HG02885 (cell line): ENCODE data around the gene FUT7.
A peak's percentile ranks its signal among the peaks of the same experiment; 100 is the strongest.
"Not testable (repeated sequence)": the region's sequence is repeated elsewhere in the genome, so short reads cannot be mapped to it uniquely, and the experiment has no call there.

Experiments used
- ATAC-seq: cut with Tn5 transposase; IDR thresholded peaks from one replicate; pipeline ENCODE4 v1.9.1; 2021; ENCODE audit warnings: mild to moderate bottlenecking; ENCODE audit not compliant: unreplicated experiment, poor library complexity

Gene FUT7

GRCh38 chr9:137035507-137035834 lies 3.6 kb upstream of the FUT7 start:
- ATAC-seq = no peak

GRCh38 chr9:137034709-137035506 lies 3.0 kb upstream of the FUT7 start:
- ATAC-seq = no peak

DNA sequence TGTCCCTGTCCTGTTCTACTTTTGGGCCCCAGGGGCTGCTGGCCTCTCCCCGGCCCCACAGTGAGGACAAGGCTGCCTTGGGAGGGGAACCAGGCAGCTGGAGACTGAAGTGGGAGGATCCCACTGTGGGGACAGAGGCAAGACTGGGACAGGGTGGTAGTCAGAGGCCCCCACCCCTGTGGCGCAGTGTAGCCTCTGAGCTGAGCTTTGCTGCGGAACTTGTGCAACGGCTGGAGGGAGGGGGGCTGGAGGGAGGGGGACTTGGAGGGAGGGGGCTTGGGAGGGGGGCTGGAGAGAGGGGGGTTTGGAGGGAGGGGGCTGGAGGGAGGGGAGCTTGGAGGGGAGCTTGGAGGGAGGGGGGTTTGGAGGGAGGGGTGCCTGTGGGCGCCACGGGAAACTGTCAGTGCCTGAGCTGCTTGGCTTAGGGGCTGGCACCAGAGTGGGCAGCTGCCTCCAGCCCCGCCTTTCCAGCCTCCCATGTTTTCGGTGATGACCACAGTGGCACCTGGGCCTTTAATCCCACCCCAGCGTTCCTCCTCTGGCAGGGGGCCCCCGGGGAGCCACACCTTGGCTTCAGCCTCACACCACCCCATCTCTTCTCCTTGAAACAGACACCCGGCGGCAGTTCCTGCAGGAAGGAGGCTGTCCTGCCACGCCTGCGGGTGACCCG lies 2.3 kb upstream of the FUT7 start:
- no peak for ATAC-seq

DNA sequence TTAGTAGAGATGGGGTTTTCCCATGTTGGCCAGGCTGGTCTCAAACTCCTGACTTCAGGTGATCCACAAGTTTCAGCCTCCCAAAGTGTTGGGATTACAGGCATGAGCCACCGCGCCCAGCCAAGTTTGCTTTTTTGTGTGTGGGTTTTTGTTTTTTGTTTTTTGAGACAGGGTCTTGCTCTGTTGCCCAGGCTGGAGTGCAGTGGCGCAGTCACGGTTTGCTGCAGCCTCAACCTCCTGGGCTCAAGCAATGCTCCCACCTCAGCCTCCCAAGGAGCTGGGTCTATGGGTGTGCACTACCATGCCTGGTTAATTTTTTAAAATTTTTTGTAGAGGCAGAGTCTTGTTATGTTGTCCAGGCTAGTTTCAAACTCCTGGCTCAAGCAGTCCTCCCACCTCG lies 1.6 kb upstream of the FUT7 start:
- ATAC-seq = not testable (repeated sequence)

DNA sequence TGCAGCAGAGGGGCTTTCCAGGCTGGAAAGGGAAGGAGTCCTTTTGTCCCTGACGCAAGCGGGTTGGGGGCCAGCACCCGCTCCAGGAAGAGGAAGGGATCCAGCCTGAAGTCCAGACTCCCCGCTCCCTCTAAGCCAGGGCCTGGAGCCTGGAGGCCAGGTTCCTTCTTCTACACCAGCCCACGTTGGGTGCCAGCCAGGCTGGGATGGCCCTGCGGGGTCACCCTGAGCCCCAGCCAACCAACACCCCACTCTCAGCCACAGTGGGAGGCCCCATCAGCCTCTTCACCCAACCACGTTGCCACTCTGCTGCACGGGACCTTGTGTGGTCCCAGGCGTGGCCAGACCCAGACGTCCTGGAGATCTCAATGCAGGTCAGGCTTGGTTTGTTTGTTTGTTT lies 970 bp upstream of the FUT7 start:
- ATAC-seq = no peak

- no peak for ATAC-seq
Measured at GRCh38 chr9:137030538-137031527, 1.1 kb downstream of the FUT7 start.

GRCh38 chr9:137030006-137030405 lies 1.9 kb downstream of the FUT7 start:
- no peak for ATAC-seq

GRCh38 chr9:137029058-137029936 lies 2.6 kb downstream of the FUT7 start:
- peak; percentile 57 for ATAC-seq

DNA sequence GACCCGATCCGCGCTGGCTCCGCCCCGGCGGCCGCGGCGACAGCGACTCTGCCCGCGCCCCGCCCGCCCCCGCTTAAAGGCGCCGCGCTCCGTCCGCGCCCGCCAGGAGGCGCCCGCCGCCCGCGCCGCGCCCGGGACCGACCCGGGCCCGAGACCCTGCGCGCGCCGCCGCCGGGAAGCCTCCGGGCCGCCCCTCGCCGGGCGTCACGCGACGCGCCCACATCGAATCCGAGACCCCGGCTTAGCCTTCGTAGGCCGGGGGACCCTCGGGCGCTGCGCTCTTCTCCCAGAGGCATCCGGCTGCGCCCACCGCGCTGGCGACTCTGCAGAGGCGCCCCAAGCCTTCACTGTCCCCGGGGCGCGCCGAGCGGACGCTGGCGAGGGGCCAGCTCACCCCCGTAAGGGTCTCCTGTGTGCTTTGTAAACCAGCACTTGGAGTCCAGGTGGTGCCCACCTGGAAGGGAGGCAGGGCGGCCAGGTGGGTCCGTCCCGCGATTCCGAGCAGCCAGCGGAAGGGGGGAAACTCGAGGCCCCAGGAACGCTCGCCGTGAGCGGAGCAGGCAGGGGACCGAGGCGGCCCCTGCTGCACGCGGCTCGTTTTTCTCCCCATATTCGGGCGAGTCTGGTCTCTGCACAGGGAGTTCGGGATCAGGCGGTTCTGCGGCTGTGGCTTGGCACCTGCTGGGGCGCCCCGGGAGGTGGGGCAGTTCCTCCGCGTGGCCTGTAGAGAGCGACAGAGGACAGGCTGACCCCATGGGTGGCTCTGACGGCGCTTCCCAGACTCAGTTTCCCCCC lies 3.4 kb downstream of the FUT7 start:
- ATAC-seq = no peak

DNA sequence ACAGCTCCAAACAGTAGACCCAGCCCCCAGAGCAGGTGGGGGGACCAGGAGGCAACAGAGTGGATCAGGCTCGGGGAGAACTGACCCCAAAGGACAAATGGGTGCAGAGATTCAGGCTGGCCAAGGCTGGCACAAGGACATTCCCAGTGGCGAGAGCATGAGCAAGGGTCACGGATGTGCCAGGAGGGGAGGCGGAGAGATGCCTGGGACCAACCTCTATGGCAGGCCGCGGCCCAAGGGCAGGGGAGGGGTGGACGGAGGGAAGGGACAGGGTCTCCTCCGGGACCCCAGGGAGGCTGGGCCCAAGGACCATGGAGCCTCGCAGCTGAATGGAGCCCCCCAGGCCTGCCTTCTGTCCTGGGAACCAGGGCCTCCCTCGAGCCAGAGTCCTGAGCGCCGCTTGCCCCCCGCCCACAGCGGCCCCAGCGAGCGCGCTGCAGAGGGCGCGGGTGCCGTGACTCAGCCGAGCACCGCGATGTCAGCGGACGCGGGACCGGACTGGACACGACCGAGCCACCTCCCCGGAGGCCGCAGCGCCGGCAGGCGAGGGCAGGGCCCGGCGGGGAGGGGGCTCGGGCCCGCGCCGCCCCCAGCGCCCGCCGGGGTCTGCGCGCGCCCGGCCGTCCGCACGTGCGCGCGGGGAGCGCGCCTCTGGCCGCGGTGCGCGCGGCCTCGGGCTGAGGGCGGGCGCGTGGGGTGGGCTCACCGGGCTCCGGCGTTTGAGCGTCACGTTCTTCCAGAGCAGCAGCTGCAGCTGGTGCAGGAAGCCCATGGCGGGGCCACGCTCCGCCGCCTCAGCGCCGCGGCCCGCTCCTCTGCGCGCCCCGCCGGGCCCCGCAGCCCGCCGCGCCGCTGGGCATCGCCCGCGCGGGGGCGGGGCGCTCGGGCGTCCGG lies 4.3 kb downstream of the FUT7 start, which contains the start of gene ABCA2:
Gene ABCA2 (minus strand): TSS at position 869 of the 894 bp plus-strand sequence. CDS start 97 bp downstream, at position 772.
- ATAC-seq = no peak

GRCh38 chr9:137026828-137027227 lies 5.1 kb downstream of the FUT7 start:
- ATAC-seq = no peak

DNA sequence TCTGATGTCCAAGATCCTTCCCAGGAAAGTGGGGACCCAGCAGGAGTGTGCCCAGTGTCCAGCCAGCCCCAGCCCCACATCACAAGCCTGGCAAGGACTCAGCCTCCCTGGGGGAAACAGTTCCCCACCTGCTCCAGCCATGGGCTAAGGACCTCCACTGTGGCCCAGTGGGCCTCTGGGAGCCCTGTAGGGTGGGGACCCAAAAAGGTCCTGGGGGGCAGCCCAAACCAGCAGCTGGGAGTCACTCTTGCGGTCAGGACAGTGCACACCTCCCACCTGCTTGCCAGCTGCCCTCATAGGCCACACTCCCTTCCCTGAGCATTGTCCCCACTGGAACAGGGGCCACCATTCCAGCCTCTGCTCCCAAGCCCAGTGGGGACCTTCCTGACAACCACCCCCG lies 5.5 kb downstream of the FUT7 start:
- no peak for ATAC-seq

DNA sequence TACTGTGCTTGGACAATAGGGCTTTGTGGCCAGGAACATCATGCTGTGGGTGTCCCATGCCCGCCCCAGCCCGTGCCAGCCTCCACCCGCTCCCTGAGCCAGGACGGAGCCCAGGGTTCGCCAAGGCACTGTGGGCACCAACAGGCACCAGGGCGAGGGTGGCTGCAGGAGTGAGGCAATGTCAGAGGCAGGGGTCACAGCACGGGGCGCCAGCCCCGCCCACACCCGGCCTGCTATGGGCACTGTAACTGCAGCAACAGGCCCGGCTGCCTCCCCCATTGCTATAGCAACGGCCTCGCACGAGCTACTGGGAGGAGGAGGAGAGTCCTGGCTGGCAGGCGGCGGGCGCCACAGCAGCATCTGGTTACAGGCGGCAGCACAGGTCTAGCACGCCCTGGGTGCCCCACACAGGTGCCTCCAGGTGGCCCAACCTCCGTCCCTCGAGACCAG lies 6.3 kb downstream of the FUT7 start:
- ATAC-seq = no peak

DNA sequence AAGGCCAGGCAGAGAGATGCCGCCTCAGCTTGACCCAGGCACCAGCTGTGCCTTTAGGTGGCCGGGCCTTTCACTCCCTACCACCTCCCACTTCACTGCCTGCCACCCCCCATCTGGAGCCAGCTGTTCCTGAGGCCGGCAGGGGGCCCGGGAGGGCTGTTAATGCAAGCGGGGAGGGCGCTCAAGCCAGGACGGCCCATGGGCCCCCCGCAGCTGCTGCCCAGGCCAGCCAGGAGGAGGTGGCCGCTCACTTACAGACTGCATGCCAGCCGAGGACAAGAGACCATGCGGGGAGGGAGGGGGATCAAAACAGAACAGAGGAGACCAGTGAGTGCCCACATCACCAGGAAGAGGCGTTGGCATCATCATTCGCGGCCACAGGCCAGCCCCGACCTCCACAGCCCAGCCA lies 8.3 kb downstream of the FUT7 start:
- no peak for ATAC-seq

- ATAC-seq = no peak
Measured at GRCh38 chr9:137023157-137023556, 8.7 kb downstream of the FUT7 start.

GRCh38 chr9:137022662-137023008 lies 9.3 kb downstream of the FUT7 start:
- ATAC-seq = no peak

DNA sequence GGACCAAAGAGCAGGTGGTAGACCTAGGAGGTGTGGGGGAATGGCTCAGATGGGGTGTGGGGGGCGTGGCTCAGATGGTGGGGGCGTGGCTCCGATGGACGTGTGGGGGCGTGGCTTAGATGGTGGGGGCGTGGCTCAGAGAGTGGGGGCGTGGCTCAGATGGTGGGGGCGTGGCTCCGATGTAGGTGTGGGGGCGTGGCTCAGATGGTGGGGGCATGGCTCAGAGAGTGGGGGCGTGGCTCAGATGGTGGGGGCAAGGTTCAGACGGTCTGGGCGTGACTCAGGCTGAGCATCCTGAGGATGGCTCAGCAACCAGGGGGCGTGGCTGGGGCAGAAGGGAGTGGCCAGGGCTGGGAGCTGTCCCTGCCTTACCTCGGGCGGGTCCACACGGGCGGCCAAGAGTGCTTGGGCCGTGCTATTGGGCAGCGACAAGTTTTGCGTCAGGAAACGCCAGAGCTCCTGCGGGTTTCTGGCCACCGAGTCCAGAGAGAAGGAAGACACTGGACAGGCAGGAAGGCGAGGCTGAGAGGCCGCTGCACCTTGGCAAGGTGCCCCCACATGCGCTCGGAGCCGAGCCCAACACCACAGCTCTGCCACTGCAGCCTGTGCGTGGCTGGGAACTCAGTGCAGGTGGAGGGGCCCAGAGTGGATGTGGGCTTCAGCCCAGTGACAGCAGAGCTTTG lies 9.8 kb downstream of the FUT7 start:
- no peak for ATAC-seq
